ENCODE data around the gene KCNE5.
"Not testable (repeated sequence)": the region's sequence is repeated elsewhere in the genome, so short reads cannot be mapped to it uniquely, and the experiment has no call there.

Gene KCNE5, protein sequence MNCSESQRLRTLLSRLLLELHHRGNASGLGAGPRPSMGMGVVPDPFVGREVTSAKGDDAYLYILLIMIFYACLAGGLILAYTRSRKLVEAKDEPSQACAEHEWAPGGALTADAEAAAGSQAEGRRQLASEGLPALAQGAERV

GRCh38 chrX:109624641-109625616 is at the start of gene KCNE5:
Gene KCNE5 (minus strand): TSS chrX:109625172. CDS start chrX:109625020, 152 bp downstream.
- no peak for DNase-seq (ENCODE audit: low read depth in 2 of 2)

GRCh38 chrX:109672239-109672638 is 47.3 kb upstream of the KCNE5 start:
- DNase-seq (ENCODE audit: low read depth in 2 of 2), result no peak

DNA sequence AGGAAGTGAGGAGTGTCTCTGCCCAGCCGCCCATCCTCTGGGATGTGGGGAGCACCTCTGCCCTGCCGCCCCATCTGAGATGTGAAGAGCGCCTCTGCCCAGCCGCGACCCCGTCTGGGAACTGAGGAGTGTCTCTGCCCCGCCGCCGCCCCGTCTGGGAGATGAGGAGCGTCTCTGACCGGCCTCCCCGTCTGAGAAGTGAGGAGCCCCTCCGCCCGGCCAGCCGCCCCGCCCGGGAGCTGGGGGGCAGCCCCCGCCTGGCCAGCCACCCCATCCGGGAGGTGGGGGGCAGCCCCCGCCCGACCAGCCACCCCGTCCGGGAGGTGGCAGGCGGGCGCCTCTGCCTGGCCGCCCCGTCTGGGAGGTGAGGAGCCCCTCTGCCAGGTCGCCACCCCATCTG is 46.2 kb upstream of the KCNE5 start:
- not testable (repeated sequence) for DNase-seq (ENCODE audit: low read depth in 2 of 2)

GRCh38 chrX:109667986-109668385 is 43.0 kb upstream of the KCNE5 start:
- DNase-seq (ENCODE audit: low read depth in 2 of 2), result no peak

DNA sequence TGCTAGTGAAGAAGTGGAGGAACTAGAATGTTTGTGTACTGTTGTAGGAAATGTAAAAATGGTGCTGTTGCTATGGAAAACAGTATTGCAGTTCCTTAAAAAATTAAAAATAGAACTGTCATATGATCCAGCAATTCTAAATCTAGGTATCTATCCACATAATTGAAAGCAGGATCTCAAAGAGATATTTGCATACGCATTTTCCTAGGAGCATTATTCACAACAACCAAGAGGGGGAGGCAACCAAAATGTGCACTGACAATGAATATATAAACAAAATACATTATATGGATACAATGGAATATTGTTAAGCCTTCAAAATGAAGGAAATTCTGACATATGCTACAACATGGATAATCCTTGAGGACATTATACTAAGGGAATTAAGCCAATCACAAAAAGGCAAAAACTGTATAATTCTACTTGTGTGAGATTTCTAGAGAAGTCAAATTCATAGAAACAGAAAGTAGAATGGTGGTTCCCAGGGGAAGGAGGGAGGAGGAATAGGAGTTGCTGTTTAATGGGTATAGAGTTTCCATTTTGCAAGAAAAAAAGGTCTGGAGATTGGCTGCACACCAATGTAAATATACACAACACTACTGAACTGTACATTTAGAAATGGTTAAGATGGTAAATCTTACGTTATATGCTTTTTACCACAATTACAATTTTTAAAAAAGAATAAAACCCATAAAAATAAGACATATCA is 35.6 kb upstream of the KCNE5 start:
- DNase-seq (ENCODE audit: low read depth in 2 of 2), result no peak

- DNase-seq (ENCODE audit: low read depth in 2 of 2), result no peak
Measured at GRCh38 chrX:109658391-109658790, 33.4 kb upstream of the KCNE5 start.

GRCh38 chrX:109657364-109657763 is 32.4 kb upstream of the KCNE5 start:
- DNase-seq (ENCODE audit: low read depth in 2 of 2), result not testable (repeated sequence)

DNA sequence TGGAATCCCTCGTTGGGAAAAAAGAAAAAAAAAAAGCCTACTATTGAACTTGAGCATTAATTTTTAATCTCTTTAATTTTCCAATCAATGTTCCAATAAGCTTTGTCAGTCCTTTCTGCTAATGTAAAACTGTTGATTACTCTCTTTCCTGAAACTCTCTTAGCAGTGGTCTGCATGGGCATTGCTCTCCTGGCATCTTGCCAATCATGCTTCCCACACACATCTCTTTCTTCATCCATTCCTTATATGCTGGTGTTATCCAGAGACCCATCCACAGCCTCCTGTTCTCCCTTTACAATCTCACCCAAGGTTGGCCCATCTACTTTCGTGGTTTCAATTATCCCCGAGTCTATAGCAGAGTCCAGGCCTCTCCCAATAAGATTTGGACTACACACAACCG is 31.8 kb upstream of the KCNE5 start:
- DNase-seq (ENCODE audit: low read depth in 2 of 2), result no peak

GRCh38 chrX:109655502-109656201 is 30.7 kb upstream of the KCNE5 start:
- DNase-seq (ENCODE audit: low read depth in 2 of 2), result no peak

- DNase-seq (ENCODE audit: low read depth in 2 of 2), result no peak
Measured at GRCh38 chrX:109654516-109655109, 29.6 kb upstream of the KCNE5 start.

GRCh38 chrX:109644671-109645070 is 19.7 kb upstream of the KCNE5 start:
- DNase-seq (ENCODE audit: low read depth in 2 of 2), result not testable (repeated sequence)

- DNase-seq (ENCODE audit: low read depth in 2 of 2), result no peak
Measured at GRCh38 chrX:109643687-109644086, 18.7 kb upstream of the KCNE5 start.

DNA sequence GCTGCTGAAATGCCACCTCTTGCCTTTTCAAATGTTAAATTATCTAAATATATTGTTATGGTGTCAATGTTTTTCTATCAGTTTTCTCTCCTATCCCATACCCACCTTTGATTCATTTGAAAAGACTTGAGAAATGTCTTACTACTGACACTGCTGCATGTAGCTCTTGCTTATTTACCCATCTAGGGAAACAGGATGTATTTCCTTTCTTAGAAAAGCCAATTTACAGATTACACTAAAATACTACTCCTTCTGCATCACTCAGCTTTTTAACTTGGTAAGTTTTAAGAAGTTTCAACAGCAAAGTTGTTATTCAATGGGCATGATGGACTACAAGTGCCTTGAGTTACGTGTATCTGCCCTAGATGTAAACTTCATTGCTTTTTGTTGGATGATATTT is 13.2 kb upstream of the KCNE5 start:
- no peak for DNase-seq (ENCODE audit: low read depth in 2 of 2)

DNA sequence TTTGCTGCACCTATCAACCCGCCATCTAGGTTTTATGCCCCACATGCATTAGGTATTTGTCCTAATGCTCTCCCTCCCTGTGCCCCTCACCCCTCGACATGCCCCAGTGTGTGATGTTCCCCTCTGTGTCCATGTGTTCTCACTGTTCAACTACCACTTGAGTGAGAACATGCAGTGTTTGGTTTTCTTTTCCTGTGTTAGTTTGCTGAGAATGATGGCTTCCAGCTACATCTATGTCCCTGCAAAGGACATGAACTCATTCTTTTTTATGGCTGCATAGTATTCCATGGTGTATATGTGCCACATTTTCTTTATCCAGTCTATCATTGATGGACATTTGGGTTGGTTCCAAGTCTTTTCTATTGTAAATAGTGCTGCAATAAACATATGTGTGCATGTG is 12.5 kb upstream of the KCNE5 start:
- DNase-seq (ENCODE audit: low read depth in 2 of 2), result not testable (repeated sequence)

GRCh38 chrX:109635146-109635545 is 10.2 kb upstream of the KCNE5 start:
- no peak for DNase-seq (ENCODE audit: low read depth in 2 of 2)

- DNase-seq (ENCODE audit: low read depth in 2 of 2), result no peak
Measured at GRCh38 chrX:109632906-109633504, 8.0 kb upstream of the KCNE5 start.

GRCh38 chrX:109629310-109629709 is 4.3 kb upstream of the KCNE5 start:
- no peak for DNase-seq (ENCODE audit: low read depth in 2 of 2)

GRCh38 chrX:109626637-109627036 is 1.7 kb upstream of the KCNE5 start:
- DNase-seq (ENCODE audit: low read depth in 2 of 2), result no peak

GRCh38 chrX:109623997-109624396 is 975 bp downstream of the KCNE5 start:
- no peak for DNase-seq (ENCODE audit: low read depth in 2 of 2)

DNA sequence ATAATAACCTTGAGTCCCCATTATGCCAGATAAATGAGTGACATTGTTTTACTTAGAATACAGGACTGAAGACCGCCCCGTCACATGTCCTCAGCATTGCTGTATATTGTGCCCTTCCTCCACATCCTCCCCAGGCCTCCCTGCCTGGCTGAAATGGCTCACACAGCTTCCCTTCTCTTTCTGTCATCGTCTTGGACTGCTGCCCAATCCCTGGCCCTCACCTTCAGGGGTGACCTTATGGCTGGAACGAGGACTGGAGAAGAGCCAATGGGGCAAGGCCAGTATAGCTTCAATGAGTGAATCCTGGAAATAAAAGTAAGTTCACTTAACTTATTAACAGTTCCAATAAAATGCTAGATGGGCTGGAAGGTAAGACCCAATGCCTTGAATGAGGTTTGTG is 2.7 kb downstream of the KCNE5 start:
- no peak for DNase-seq (ENCODE audit: low read depth in 2 of 2)

DNA sequence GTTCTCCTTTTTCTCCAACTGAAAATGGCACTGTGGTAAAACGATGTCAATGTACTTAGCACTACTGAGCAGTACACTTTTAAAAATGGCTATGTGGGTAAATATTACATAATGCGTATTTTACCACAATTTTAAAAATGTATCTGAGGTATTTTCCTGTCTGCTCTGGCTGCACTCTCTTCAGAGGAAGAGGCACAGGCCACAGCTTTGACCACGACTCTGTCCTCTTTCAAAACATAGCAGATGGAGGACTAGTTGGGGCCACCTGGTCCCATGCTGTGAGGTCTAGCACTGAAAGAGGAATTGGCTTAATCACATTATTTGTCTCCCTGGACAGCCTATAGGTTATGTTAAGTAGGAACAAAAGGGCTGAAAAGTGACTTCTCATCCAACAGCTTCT is 5.2 kb downstream of the KCNE5 start:
- no peak for DNase-seq (ENCODE audit: low read depth in 2 of 2)

Data from stimulated activated CD8-positive, alpha-beta memory T cell treated with anti-CD3 and anti-CD28 coated beads, Interleukin-2, amount 100 ng/mL, for 48 hours (primary cell).